ENCODE data around the gene CLMN. TPM values are rescaled to one million over a fixed set of nuclear protein-coding genes. Genes with fewer than 3 reads are reported as not detected.

CLMN gene
- total RNA-seq, 1 experiment from 2014 or later: 33.4 TPM

DNA sequence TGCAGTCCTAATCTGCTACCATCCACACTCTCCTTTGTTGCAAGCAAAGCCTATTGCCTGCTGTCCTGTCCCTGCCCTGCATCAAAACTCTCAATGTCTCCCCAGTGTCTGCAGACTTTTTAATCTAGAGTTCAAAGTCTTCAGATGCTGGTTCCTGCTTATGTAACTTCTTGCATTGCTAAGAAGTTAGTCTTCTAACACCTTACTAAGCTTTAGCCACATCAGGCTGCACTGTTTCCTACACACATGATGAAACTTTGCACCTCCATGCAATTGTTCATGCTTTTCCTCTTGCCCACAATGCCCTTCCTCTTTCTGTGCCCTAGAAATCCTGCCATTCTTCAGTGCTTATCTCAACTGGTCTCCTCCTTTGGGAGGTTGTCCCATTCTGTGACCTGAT lies 146.2 kb downstream of the CLMN start (continued):
- TF ChIP-seq RAD21 (IDR thresholded peaks at IDR 0.05; ENCODE audit: low read depth) (no peak), SRF (IDR thresholded peaks at IDR 0.05; ENCODE audit: low read depth) (no peak), JUND (IDR thresholded peaks at IDR 0.05) (no peak), YY1 (IDR thresholded peaks at IDR 0.05; ENCODE audit: extremely low read depth, insufficient replicate concordance, low read depth, low read length) (no peak), EZH2phosphoT487 (IDR thresholded peaks at IDR 0.05; ENCODE audit: borderline replicate concordance) (no peak)
- TF ChIP-seq, protein P1, sequence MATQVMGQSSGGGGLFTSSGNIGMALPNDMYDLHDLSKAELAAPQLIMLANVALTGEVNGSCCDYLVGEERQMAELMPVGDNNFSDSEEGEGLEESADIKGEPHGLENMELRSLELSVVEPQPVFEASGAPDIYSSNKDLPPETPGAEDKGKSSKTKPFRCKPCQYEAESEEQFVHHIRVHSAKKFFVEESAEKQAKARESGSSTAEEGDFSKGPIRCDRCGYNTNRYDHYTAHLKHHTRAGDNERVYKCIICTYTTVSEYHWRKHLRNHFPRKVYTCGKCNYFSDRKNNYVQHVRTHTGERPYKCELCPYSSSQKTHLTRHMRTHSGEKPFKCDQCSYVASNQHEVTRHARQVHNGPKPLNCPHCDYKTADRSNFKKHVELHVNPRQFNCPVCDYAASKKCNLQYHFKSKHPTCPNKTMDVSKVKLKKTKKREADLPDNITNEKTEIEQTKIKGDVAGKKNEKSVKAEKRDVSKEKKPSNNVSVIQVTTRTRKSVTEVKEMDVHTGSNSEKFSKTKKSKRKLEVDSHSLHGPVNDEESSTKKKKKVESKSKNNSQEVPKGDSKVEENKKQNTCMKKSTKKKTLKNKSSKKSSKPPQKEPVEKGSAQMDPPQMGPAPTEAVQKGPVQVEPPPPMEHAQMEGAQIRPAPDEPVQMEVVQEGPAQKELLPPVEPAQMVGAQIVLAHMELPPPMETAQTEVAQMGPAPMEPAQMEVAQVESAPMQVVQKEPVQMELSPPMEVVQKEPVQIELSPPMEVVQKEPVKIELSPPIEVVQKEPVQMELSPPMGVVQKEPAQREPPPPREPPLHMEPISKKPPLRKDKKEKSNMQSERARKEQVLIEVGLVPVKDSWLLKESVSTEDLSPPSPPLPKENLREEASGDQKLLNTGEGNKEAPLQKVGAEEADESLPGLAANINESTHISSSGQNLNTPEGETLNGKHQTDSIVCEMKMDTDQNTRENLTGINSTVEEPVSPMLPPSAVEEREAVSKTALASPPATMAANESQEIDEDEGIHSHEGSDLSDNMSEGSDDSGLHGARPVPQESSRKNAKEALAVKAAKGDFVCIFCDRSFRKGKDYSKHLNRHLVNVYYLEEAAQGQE (IDR thresholded peaks at IDR 0.05; ENCODE audit: low read depth): no peak

DNA sequence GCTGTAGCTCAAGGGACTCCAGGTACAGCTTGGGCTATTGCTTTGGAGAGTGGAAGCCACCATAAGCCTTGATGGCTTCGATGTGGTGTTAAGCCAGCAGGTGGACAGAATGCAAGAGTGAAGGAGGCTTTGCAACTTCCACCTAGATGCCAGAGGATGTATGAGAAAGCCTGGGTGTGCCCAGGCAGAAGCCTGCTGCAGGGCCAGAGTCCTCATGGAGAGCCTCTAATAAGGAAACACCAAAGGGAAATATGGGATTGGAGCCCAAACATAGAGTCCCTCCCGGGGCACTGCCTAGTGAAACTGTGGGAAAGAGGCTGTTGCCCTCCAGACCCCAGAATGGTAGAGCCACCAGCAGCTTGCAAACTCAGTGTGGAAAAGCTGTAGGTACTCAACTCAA lies 152.5 kb downstream of the CLMN start:
- Histone ChIP-seq H3K36me3 (ENCODE audit: control insufficient read depth in 1 of 2, insufficient read depth in 2 of 2, low read length in 2 of 2) (no peaks in the 10 kb centered on the region), H3K4me2 (ENCODE audit: low read length) (no peak overlapping the region), H3K27me3 (ENCODE audit: insufficient read depth, low read length) (no peaks in the 10 kb centered on the region), H3K9me3 (ENCODE audit: control insufficient read depth in 1 of 2, insufficient read depth in 1 of 2, low read depth in 1 of 2, low read length in 2 of 2) (no peaks in the 10 kb centered on the region; a peak in 1 of 4 replicates), H3K79me2 (ENCODE audit: insufficient read depth, low read length) (no peaks in the 10 kb centered on the region), H3K27ac (ENCODE audit: low read depth, low read length) (no peak overlapping the region), H3K9me2 (ENCODE audit: insufficient read depth) (no peaks in the 10 kb centered on the region), H3K4me3 (replicated peaks in 1 of 2; ENCODE audit: low read depth in 1 of 2, low read length in 2 of 2) (no peak overlapping the region), H3K4me1 (ENCODE audit: control insufficient read depth in 1 of 2, insufficient read depth in 2 of 2, low read length in 2 of 2) (no peaks in the 10 kb centered on the region), H3K9ac (ENCODE audit: low read length) (no peak overlapping the region), H2AFZ (ENCODE audit: low read depth, low read length, poor library complexity, severe bottlenecking) (no peak overlapping the region), H4K20me1 (ENCODE audit: insufficient read depth) (no peaks in the 10 kb centered on the region)
- TF ChIP-seq RAD21 (IDR thresholded peaks at IDR 0.05; ENCODE audit: low read depth) (no peak), ZNF274 (IDR thresholded peaks at IDR 0.05; ENCODE audit: low read depth, low read length) (no peak)
- DNase-seq (ENCODE audit: low read depth, low spot score): no peak
- ChIA-PET CTCF (no interaction called here), POLR2A (no interaction called here), RAD21 (ENCODE audit: low non-redundant PET in 1 of 2, low total read pairs in 2 of 2, uncharacterized antibody in 2 of 2, unreplicated experiment in 2 of 2) (no interaction called here)
- no peak for ATAC-seq
- no TSS peak for BruUV-seq (replicated peaks)
- intact Hi-C loops (cut with micrococcal nuclease): no loop called here
